SK-N-SH treated with all-trans-retinoic acid at 6 μM for 48 hours (cell line): ENCODE data around the gene KDF1.

Experiments
- ATAC-seq: fragments of 200-7000 bp; cut with Tn5 transposase; 3 replicates; pipeline ENCODE4 v1.9.1; 2020; ENCODE audit warnings: mild to moderate bottlenecking, moderate library complexity
- ARNTL ChIP-seq: fragments of 450-650 bp; formaldehyde crosslinking; IDR thresholded peaks from 2 replicates; pipeline ENCODE4 v1.5.0; 2020; ENCODE audit warnings: low read depth, mild to moderate bottlenecking, moderate library complexity, borderline replicate concordance
- ESRRG ChIP-seq: fragments of 250-450 bp; sonication (Bioruptor Pico); IDR thresholded peaks from 2 replicates; pipeline ENCODE4 v1.6.1; 2021; ENCODE audit warnings: mild to moderate bottlenecking
- GLIS3 ChIP-seq: fragments of 250-450 bp; sonication (Bioruptor Pico); IDR thresholded peaks from 2 replicates; pipeline ENCODE4 v1.5.0; 2020; ENCODE audit warnings: mild to moderate bottlenecking, moderate library complexity
- OSR1 ChIP-seq: fragments of 250-450 bp; sonication (Bioruptor Pico); IDR thresholded peaks from 2 replicates; pipeline ENCODE4 v1.8.0; 2022; ENCODE audit warnings: moderate library complexity, mild to moderate bottlenecking, inconsistent platforms
- RARB ChIP-seq: fragments of 250-450 bp; sonication (Bioruptor Pico); IDR thresholded peaks from 2 replicates; pipeline ENCODE4 v1.8.0; 2021; ENCODE audit warnings: mild to moderate bottlenecking, moderate library complexity
- SNAI2 ChIP-seq: fragments of 250-450 bp; sonication (Bioruptor Pico); IDR thresholded peaks from 2 replicates; pipeline ENCODE4 v1.5.0; 2020; ENCODE audit warnings: mild to moderate bottlenecking, moderate library complexity
- TCF4 ChIP-seq: fragments of 250-450 bp; sonication (Bioruptor Pico); IDR thresholded peaks from 2 replicates; pipeline ENCODE4 v1.8.0; 2021; ENCODE audit warnings: mild to moderate bottlenecking, moderate library complexity, borderline replicate concordance
- TOX ChIP-seq: fragments of 250-450 bp; sonication (Bioruptor Pico); IDR thresholded peaks from 2 replicates; pipeline ENCODE4 v1.8.0; 2021; ENCODE audit warnings: mild to moderate bottlenecking, moderate library complexity, borderline replicate concordance
- ZC3H10 ChIP-seq: fragments of 250-450 bp; sonication (Bioruptor Pico); IDR thresholded peaks from 2 replicates; pipeline ENCODE4 v1.5.1; 2021; ENCODE audit warnings: mild to moderate bottlenecking, moderate library complexity
- ZFP3 ChIP-seq: fragments of 250-450 bp; sonication (Bioruptor Pico); IDR thresholded peaks from 2 replicates; pipeline ENCODE4 v1.5.0; 2020; ENCODE audit warnings: mild to moderate bottlenecking, moderate library complexity
- ZFP30 ChIP-seq: fragments of 450-650 bp; formaldehyde crosslinking; IDR thresholded peaks from 2 replicates; pipeline ENCODE4 v1.5.0; 2022; ENCODE audit warnings: mild to moderate bottlenecking, moderate library complexity
- ZNF565 ChIP-seq: fragments of 450-650 bp; formaldehyde crosslinking; conservative IDR thresholded peaks from 2 replicates; pipeline ENCODE4 v1.5.0; 2020; ENCODE audit warnings: low read depth, mild to moderate bottlenecking, moderate library complexity
- ZNF70 ChIP-seq: fragments of 450-650 bp; formaldehyde crosslinking; IDR thresholded peaks from 2 replicates; pipeline ENCODE4 v1.5.0; 2020; ENCODE audit warnings: mild to moderate bottlenecking, moderate library complexity
- ZNF8 ChIP-seq: fragments of 450-650 bp; formaldehyde crosslinking; IDR thresholded peaks from 2 replicates; pipeline ENCODE4 v1.5.0; 2020; ENCODE audit warnings: mild to moderate bottlenecking, moderate library complexity
- TF ChIP-seq, protein P1 (sequence below): fragments of 250-450 bp; sonication (Bioruptor Pico); IDR thresholded peaks from 2 replicates; pipeline ENCODE4 v1.5.1; 2020; ENCODE audit warnings: low read depth, mild to moderate bottlenecking, moderate library complexity
- TF ChIP-seq, protein P2 (sequence below): fragments of 250-450 bp; sonication (Bioruptor Pico); IDR thresholded peaks from 2 replicates; pipeline ENCODE4 v1.8.0; 2020; ENCODE audit warnings: mild to moderate bottlenecking, moderate library complexity, borderline replicate concordance
- TF ChIP-seq, protein P3 (sequence below): fragments of 250-450 bp; sonication (Bioruptor Pico); IDR thresholded peaks from 2 replicates; pipeline ENCODE4 v1.5.0; 2020; ENCODE audit warnings: mild to moderate bottlenecking, moderate library complexity

KDF1 gene

DNA sequence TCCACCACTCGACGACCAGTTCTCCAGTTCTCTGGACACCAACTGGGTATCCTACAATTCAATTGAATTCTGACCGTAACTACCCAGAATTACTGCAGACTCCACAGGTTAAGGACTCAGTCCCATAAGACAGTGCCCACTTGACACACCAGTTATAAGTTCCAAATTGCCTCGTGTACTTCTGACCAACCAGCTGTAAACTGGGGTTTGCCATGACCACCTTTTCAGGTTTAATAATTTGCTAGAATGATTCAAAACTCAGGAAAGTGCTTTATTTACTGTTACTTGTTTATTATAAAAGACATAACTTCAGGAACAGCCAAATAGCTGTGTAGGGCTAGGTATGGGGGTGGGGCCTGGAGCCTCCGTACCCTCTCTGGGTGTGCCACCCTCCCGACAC lies 23.4 kb downstream of the KDF1 start:
- no peak for ATAC-seq

DNA sequence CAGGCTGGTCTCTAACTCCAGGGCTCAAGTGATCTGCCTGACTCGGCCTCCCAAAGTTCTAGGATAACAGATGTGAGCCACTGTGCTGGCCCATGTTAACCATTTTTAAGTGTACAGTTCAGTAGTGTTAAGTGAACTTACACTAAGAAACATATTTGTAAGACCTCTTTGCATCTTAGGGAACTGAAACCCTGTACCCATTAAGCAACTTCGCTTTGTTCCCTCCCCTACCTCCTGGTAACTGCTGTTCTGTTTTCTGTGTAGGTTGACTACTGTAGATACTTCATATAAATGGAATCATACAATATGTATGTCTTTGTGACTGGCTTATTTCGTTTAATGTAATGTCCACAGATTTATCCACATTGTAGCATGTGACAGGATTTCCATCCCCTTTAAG lies 27.7 kb downstream of the KDF1 start:
- no peak for ATAC-seq
- TF ChIP-seq TOX (CRISPR knock-in tag) (no peak), ARNTL (CRISPR knock-in tag) (no peak), ZFP30 (no peak), GLIS3 (CRISPR knock-in tag) (no peak), ZC3H10 (no peak), TCF4 (CRISPR knock-in tag) (no peak), OSR1 (no peak)
- TF ChIP-seq, protein P1, sequence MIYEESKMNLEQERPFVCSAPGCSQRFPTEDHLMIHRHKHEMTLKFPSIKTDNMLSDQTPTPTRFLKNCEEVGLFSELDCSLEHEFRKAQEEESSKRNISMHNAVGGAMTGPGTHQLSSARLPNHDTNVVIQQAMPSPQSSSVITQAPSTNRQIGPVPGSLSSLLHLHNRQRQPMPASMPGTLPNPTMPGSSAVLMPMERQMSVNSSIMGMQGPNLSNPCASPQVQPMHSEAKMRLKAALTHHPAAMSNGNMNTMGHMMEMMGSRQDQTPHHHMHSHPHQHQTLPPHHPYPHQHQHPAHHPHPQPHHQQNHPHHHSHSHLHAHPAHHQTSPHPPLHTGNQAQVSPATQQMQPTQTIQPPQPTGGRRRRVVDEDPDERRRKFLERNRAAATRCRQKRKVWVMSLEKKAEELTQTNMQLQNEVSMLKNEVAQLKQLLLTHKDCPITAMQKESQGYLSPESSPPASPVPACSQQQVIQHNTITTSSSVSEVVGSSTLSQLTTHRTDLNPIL, result no peak
- TF ChIP-seq, protein P2, sequence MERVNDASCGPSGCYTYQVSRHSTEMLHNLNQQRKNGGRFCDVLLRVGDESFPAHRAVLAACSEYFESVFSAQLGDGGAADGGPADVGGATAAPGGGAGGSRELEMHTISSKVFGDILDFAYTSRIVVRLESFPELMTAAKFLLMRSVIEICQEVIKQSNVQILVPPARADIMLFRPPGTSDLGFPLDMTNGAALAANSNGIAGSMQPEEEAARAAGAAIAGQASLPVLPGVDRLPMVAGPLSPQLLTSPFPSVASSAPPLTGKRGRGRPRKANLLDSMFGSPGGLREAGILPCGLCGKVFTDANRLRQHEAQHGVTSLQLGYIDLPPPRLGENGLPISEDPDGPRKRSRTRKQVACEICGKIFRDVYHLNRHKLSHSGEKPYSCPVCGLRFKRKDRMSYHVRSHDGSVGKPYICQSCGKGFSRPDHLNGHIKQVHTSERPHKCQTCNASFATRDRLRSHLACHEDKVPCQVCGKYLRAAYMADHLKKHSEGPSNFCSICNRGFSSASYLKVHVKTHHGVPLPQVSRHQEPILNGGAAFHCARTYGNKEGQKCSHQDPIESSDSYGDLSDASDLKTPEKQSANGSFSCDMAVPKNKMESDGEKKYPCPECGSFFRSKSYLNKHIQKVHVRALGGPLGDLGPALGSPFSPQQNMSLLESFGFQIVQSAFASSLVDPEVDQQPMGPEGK (CRISPR knock-in tag), result no peak

More for the DNA sequence above, 23.4 kb downstream of the KDF1 start:
- TF ChIP-seq SNAI2 (no peak), OSR1 (no peak), ZNF8 (CRISPR knock-in tag) (no peak), ZFP3 (CRISPR knock-in tag) (no peak)
- TF ChIP-seq, protein P2 (CRISPR knock-in tag), result no peak
- TF ChIP-seq, protein P3, sequence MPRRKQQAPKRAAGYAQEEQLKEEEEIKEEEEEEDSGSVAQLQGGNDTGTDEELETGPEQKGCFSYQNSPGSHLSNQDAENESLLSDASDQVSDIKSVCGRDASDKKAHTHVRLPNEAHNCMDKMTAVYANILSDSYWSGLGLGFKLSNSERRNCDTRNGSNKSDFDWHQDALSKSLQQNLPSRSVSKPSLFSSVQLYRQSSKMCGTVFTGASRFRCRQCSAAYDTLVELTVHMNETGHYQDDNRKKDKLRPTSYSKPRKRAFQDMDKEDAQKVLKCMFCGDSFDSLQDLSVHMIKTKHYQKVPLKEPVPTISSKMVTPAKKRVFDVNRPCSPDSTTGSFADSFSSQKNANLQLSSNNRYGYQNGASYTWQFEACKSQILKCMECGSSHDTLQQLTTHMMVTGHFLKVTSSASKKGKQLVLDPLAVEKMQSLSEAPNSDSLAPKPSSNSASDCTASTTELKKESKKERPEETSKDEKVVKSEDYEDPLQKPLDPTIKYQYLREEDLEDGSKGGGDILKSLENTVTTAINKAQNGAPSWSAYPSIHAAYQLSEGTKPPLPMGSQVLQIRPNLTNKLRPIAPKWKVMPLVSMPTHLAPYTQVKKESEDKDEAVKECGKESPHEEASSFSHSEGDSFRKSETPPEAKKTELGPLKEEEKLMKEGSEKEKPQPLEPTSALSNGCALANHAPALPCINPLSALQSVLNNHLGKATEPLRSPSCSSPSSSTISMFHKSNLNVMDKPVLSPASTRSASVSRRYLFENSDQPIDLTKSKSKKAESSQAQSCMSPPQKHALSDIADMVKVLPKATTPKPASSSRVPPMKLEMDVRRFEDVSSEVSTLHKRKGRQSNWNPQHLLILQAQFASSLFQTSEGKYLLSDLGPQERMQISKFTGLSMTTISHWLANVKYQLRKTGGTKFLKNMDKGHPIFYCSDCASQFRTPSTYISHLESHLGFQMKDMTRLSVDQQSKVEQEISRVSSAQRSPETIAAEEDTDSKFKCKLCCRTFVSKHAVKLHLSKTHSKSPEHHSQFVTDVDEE (CRISPR knock-in tag), result no peak
- TF ChIP-seq, all 23 proteins: peak for 0

DNA sequence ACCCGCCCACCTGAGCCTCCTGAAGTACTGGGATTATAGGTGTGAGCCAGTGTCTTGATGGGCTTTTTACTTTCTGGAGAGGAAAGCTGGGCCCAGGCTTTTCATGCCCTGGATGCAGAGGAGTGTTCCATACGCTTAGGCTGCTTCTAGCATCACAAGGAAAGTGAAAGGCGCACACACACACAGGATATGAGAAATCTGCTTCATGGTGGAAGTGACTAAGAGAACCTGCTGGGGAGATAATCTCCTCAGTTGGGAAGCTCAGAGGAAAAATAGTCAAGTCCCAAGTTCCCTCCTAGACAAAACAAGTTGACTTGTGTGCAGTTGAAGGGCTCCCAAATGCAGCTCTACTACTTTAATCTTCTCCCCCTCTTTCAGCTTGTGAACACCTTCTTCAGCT lies 36.6 kb downstream of the KDF1 start:
- TF ChIP-seq RARB (CRISPR knock-in tag) (no peak), TCF4 (CRISPR knock-in tag) (no peak), ESRRG (CRISPR knock-in tag) (no peak), ARNTL (CRISPR knock-in tag) (no peak), OSR1 (no peak), ZNF565 (CRISPR knock-in tag) (no peak), ZFP30 (no peak), SNAI2 (no peak), ZNF8 (CRISPR knock-in tag) (no peak), GLIS3 (CRISPR knock-in tag) (no peak), ZNF70 (CRISPR knock-in tag) (no peak)
- TF ChIP-seq, protein P3 (CRISPR knock-in tag), result no peak
- TF ChIP-seq, protein P2 (CRISPR knock-in tag), result no peak
- TF ChIP-seq, protein P1, result no peak
- ATAC-seq, result no peak
